Measurements from ENCODE around the gene TMEM164. TPM values are rescaled to one million over a fixed set of nuclear protein-coding genes. Genes with fewer than 3 reads are reported as not detected.

TMEM164 gene
- total and polyA plus RNA-seq, 12 donors: 8.7 to 32.2 (median 24.8) TPM

DNA sequence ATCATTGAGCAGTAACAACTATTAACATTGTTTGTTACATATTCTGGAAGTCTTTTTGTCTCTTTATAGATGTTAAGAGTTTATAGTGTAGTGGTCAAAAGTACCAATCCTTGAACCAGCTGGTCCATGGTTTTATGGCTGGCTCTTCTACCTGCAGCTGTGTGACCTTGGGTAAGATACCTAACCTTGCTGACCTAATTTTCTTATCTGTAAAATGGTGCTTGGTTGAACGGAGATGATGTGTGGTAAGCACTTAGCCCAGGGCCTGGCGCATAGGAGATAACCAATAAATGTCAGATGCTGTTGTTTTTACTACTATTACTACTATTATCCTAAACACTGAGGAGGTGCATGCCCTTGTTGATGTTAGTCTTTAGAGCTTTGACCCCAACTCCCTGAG is 116.6 kb downstream of the TMEM164 start:
- H3K9me3 ChIP-seq (replicated peaks in 1 of 3): no peaks in the 10 kb centered on the region
- H3K4me3 ChIP-seq: no peak overlapping the region
- H3K27ac ChIP-seq: no peak overlapping the region
- intact Hi-C loops (cut with DNase I): no loop called here
- H3K4me1 ChIP-seq (replicated peaks in 1 of 2): no peaks in the 10 kb centered on the region
- DNase-seq: no peak
- WGBS, 4 donors: 55 to 79% (median 70%) methylated on average over 2 of the region's 2 CpGs
- TF ChIP-seq POLR2A (IDR thresholded peaks at IDR 0.05): no peak
- TF ChIP-seq, protein P1, sequence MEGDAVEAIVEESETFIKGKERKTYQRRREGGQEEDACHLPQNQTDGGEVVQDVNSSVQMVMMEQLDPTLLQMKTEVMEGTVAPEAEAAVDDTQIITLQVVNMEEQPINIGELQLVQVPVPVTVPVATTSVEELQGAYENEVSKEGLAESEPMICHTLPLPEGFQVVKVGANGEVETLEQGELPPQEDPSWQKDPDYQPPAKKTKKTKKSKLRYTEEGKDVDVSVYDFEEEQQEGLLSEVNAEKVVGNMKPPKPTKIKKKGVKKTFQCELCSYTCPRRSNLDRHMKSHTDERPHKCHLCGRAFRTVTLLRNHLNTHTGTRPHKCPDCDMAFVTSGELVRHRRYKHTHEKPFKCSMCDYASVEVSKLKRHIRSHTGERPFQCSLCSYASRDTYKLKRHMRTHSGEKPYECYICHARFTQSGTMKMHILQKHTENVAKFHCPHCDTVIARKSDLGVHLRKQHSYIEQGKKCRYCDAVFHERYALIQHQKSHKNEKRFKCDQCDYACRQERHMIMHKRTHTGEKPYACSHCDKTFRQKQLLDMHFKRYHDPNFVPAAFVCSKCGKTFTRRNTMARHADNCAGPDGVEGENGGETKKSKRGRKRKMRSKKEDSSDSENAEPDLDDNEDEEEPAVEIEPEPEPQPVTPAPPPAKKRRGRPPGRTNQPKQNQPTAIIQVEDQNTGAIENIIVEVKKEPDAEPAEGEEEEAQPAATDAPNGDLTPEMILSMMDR (IDR thresholded peaks at IDR 0.05): no peak
- H3K36me3 ChIP-seq (replicated peaks in 1 of 2): no peaks in the 10 kb centered on the region
- H3K27me3 ChIP-seq: no peaks in the 10 kb centered on the region

DNA sequence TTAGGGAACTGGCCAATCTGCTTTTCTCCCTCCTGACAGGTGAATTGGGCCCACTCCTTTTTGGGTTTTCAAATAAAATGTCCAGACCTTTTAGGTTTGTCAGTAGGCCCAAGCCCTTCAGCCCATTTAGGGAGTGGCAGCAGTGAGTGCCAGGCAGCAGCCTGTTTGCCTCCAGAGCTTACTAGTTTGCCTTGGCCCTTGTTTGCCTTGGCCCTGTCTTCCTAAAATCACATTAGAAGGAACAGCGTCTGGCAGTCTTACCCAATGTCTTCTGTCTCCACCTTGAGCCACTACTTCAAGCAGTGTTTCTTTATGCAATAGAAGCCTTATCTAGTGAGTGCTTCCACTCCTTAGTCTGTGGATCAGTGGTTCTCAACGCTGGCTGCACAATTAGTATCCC is 117.1 kb downstream of the TMEM164 start:
- TF ChIP-seq, protein P1 (IDR thresholded peaks at IDR 0.05): no peak
- TF ChIP-seq POLR2A (IDR thresholded peaks at IDR 0.05): no peak
- H3K4me1 ChIP-seq (replicated peaks in 1 of 2): no peaks in the 10 kb centered on the region
- WGBS, 4 donors: 46 to 57% (median 51%) methylated on average over 2 of the region's 2 CpGs
- no peak for DNase-seq
- intact Hi-C loops (cut with DNase I): no loop called here
- H3K36me3 ChIP-seq (replicated peaks in 1 of 2): no peaks in the 10 kb centered on the region
- no peaks in the 10 kb centered on the region for H3K9me3 ChIP-seq (replicated peaks in 1 of 3)
- no peak overlapping the region for H3K27ac ChIP-seq
- no peaks in the 10 kb centered on the region for H3K27me3 ChIP-seq
- H3K4me3 ChIP-seq: no peak overlapping the region

DNA sequence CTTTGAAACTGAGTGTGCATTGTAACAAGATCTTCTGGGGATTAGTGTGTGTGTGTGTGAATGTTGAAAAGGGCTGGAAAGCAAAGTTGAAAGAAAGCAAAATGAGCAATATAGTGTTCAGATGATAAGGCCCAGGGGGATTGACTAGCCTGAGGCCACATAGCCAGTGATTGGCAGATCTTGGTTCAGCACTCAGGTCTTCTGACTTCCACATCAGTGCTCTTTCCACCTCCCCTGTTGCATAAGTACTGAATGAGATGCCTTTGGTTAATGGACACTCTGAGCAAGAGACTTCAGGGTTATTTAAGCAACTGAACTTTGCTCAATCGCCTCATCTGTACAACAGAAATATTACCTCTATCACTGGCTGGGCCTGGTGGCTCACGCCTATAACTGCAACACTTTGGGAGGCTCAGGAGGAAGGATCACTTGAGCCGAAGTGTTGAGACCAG is 120.4 kb downstream of the TMEM164 start:
- Histone ChIP-seq H3K9me3 (replicated peaks in 1 of 3) (no peaks in the 10 kb centered on the region), H3K4me1 (replicated peaks in 1 of 2) (no peaks in the 10 kb centered on the region), H3K27ac (no peak overlapping the region), H3K27me3 (no peaks in the 10 kb centered on the region), H3K4me3 (no peak overlapping the region), H3K36me3 (replicated peaks in 1 of 2) (no peaks in the 10 kb centered on the region)
- intact Hi-C loops (cut with DNase I): no loop called here
- 73 to 89% (median 77%) methylated on average over 3 of the region's 3 CpGs; no CpG with 5 or more reads in 1 of the 4 donors for WGBS, 4 donors
- no peak for TF ChIP-seq POLR2A (IDR thresholded peaks at IDR 0.05)
- TF ChIP-seq, protein P1 (IDR thresholded peaks at IDR 0.05): no peak
- DNase-seq: no peak

DNA sequence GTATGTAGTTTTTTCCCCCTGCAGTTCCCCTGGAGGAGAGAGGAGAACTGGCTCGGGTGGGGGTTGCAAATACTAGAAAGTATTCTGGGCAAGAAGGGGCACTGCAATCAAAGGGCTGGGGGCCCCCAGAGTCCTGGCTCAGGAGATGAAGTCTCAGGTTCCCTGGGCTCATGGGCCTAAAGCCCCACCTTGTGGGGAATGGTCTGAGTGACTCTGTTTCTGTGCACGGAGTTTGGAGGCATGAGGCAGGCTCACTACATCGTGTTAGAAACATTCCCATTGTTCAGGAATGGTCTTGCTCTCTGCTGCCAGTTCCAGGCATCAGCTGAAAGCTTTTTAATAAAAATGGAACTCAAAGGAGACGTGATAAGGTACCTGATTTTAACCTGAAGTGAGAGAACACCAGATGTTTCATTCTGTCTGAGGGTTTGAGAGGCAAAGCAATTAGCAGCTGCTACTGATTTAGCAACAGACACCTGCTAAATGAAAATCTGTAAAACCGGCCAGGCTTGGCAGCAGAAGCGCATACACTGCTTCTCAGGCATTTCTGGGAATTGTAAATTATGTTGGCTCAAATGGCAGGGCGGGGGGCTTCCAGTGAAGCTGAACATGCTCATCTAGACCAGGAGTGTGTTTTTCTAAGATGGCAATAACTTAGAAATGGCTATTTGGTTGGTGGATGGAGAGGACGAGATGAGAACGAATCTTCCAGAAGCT is 122.7 kb downstream of the TMEM164 start:
- no peaks in the 10 kb centered on the region for H3K36me3 ChIP-seq (replicated peaks in 1 of 2)
- DNase-seq: no peak
- H3K4me3 ChIP-seq: no peak overlapping the region
- no peaks in the 10 kb centered on the region for H3K9me3 ChIP-seq (replicated peaks in 1 of 3)
- H3K4me1 ChIP-seq (replicated peaks in 1 of 2): no peaks in the 10 kb centered on the region
- no peaks in the 10 kb centered on the region for H3K27me3 ChIP-seq
- TF ChIP-seq, protein P1 (IDR thresholded peaks at IDR 0.05): no peak
- TF ChIP-seq POLR2A (IDR thresholded peaks at IDR 0.05): no peak
- no peak overlapping the region for H3K27ac ChIP-seq
- 49 to 84% (median 67%) methylated on average over 6 to 9 of the region's 9 CpGs for WGBS, 4 donors
- intact Hi-C loops (cut with DNase I): no loop called here

Data from adrenal gland (tissue), 12 donors.